SK-N-SH (cell line): ENCODE data around the gene DHDH. TPM values are rescaled to one million over a fixed set of nuclear protein-coding genes. Genes with fewer than 3 reads are reported as not detected.
"Not testable (repeated sequence)": the region's sequence is repeated elsewhere in the genome, so short reads cannot be mapped to it uniquely, and the experiment has no call there.

Experiments used
- CTCF ChIA-PET: fragments of 300-600, 350-600 bp; formaldehyde crosslinking; extraction: SDS; loops from one replicate; lab custom pipeline; 2021; lab: Yijun Ruan, JAX
- POLR2A ChIA-PET: fragments of 350-600 bp; sonication (Branson Sonifier 250); formaldehyde crosslinking; extraction: SDS; loops from one replicate; lab custom pipeline; 2020; ENCODE audit warnings: antibody characterized with exemption, inconsistent platforms; lab: Yijun Ruan, JAX
- DNase-seq: peaks from one replicate; pipeline ENCODE4 v3.0.0; 2012
- H2AFZ ChIP-seq: fragments of 200-600 bp; sonication (generic); 2 replicates; pipeline ENCODE4 v1.8.1; 2016; ENCODE audit warnings: antibody characterized with exemption, mild to moderate bottlenecking, low read depth
- H3F3A ChIP-seq: fragments of 200-600 bp; sonication (generic); replicated peaks from 2 replicates; pipeline ENCODE3; 2016; ENCODE audit warnings: antibody characterized with exemption, mild to moderate bottlenecking; ENCODE audit not compliant: insufficient read depth
- H3K27ac ChIP-seq, 2 experiments: fragments of 200-500 bp in 1 of 2; fragments of 200-600 bp in 1 of 2; sonication (Bioruptor generic) in 1 of 2; sonication (generic), shearing (Covaris generic) in 1 of 2; 2 replicates each; pipeline versions ENCODE4 v1.5.1 to v1.6.1; 2014 to 2016; ENCODE audit warnings: low read depth in 2 of 2, inconsistent platforms in 1 of 2, low read length in 1 of 2, mild to moderate bottlenecking in 1 of 2, mixed read lengths in 1 of 2
- H3K27me3 ChIP-seq: fragments of 200-600 bp; sonication (generic), shearing (Covaris generic); 2 replicates; pipeline ENCODE4 v1.6.1; 2016; ENCODE audit warnings: mixed run types; ENCODE audit not compliant: insufficient read depth
- H3K36me3 ChIP-seq, 2 experiments: fragments of 200-500 bp in 1 of 2; fragments of 200-600 bp in 1 of 2; sonication (Bioruptor generic) in 1 of 2; sonication (generic) in 1 of 2; replicated peaks in 1 of 2; 2 replicates each; pipeline versions ENCODE3 to v1.5.1; 2014 to 2016; ENCODE audit warnings: low read length in 1 of 2, mild to moderate bottlenecking in 1 of 2; ENCODE audit not compliant: insufficient read depth in 2 of 2, control insufficient read depth in 1 of 2
- H3K4me1 ChIP-seq, 2 experiments: fragments of 200-500 bp in 1 of 2; fragments of 200-600 bp in 1 of 2; sonication (Bioruptor generic) in 1 of 2; sonication (generic), shearing (Covaris generic) in 1 of 2; 2 replicates each; pipeline versions ENCODE4 v1.5.1 to v1.6.1; 2014 to 2016; ENCODE audit warnings: low read depth in 1 of 2, low read length in 1 of 2, mixed run types in 1 of 2; ENCODE audit not compliant: insufficient read depth in 2 of 2, control insufficient read depth in 1 of 2
- H3K4me2 ChIP-seq: fragments of 200-600 bp; sonication (generic), shearing (Covaris generic); 2 replicates; pipeline ENCODE4 v1.6.1; 2017; ENCODE audit warnings: mixed run types
- H3K4me3 ChIP-seq, 2 experiments: fragments of 200-500 bp in 1 of 2; fragments of 200-600 bp in 1 of 2; sonication (Bioruptor generic) in 1 of 2; sonication (generic), shearing (Covaris generic) in 1 of 2; 2 replicates each; pipeline versions ENCODE4 v1.5.1 to v1.8.1; 2014 to 2016; ENCODE audit warnings: low read depth in 2 of 2, inconsistent platforms in 1 of 2, low read length in 1 of 2, mild to moderate bottlenecking in 1 of 2, mixed read lengths in 1 of 2, moderate library complexity in 1 of 2
- H3K79me2 ChIP-seq: fragments of 200-600 bp; sonication (generic); 2 replicates; pipeline ENCODE4 v1.8.1; 2017; ENCODE audit warnings: mild to moderate bottlenecking; ENCODE audit not compliant: insufficient read depth
- H3K9ac ChIP-seq: fragments of 200-600 bp; sonication (generic); 2 replicates; pipeline ENCODE4 v1.6.1; 2017; ENCODE audit warnings: mixed run types
- H3K9me2 ChIP-seq: fragments of 200-600 bp; sonication (generic); 2 replicates; pipeline ENCODE4 v1.6.1; 2017; ENCODE audit warnings: mixed run types
- H3K9me3 ChIP-seq: fragments of 200-600 bp; sonication (generic); 2 replicates; pipeline ENCODE4 v1.6.1; 2017; ENCODE audit warnings: mixed run types, mild to moderate bottlenecking, moderate library complexity
- H4K20me1 ChIP-seq: fragments of 200-600 bp; sonication (generic); 2 replicates; pipeline ENCODE4 v1.6.1; 2017; ENCODE audit warnings: mild to moderate bottlenecking, mixed run types; ENCODE audit not compliant: insufficient read depth
- EZH2phosphoT487 ChIP-seq: fragments of 200-600 bp; sonication (generic); IDR thresholded peaks from 2 replicates; pipeline ENCODE4 v1.6.1; 2017; ENCODE audit warnings: low read depth, mixed run types, mild to moderate bottlenecking, antibody characterized with exemption, moderate library complexity, borderline replicate concordance
- GABPA ChIP-seq: IDR thresholded peaks from 2 replicates; pipeline ENCODE4 v1.4.0; 2012; ENCODE audit warnings: low read depth, mild to moderate bottlenecking
- IRF3 ChIP-seq: fragments of 150-350 bp; IDR thresholded peaks from 2 replicates; pipeline ENCODE4 v1.6.1; 2016; ENCODE audit warnings: mild to moderate bottlenecking, low read depth, low read length
- MXI1 ChIP-seq: IDR thresholded peaks from 2 replicates; pipeline ENCODE4 v1.6.1; 2012; ENCODE audit warnings: mild to moderate bottlenecking, low read depth, low read length, improper control_type of control experiment
- NFIC ChIP-seq: IDR thresholded peaks from 2 replicates; pipeline ENCODE4 v1.4.0; 2012; ENCODE audit warnings: borderline replicate concordance
- RCOR1 ChIP-seq: fragments of 150-350 bp; IDR thresholded peaks from 2 replicates; pipeline ENCODE4 v1.6.1; 2017; ENCODE audit warnings: antibody characterized with exemption, low read length
- RXRA ChIP-seq: IDR thresholded peaks from 2 replicates; pipeline ENCODE4 v1.4.0; 2012; ENCODE audit warnings: low read depth, mild to moderate bottlenecking, borderline replicate concordance
- SIN3A ChIP-seq: IDR thresholded peaks from 2 replicates; pipeline ENCODE4 v1.6.1; 2012; ENCODE audit warnings: low read depth, mild to moderate bottlenecking, low read length, moderate library complexity, borderline replicate concordance
- TEAD4 ChIP-seq: IDR thresholded peaks from 2 replicates; pipeline ENCODE4 v1.4.0; 2012; ENCODE audit warnings: mild to moderate bottlenecking, borderline replicate concordance; ENCODE audit not compliant: insufficient read depth
- USF1 ChIP-seq: IDR thresholded peaks from 2 replicates; pipeline ENCODE4 v1.4.0; 2012; ENCODE audit warnings: low read depth, borderline replicate concordance
- YY1 ChIP-seq: IDR thresholded peaks from 2 replicates; pipeline ENCODE4 v1.4.0; 2012; ENCODE audit warnings: low read depth, mild to moderate bottlenecking
- ZBTB33 ChIP-seq: IDR thresholded peaks from 2 replicates; pipeline ENCODE4 v1.4.0; 2012; ENCODE audit warnings: low read depth, borderline replicate concordance
- WGBS: methylation state at CpG from one replicate; pipeline ENCODE4 v1.1.6; 2017; ENCODE audit warnings: low lambda C conversion rate; 5-methylcytosine and 5-hydroxymethylcytosine counted together
- polyA plus RNA-seq, 3 experiments: library from polyadenylated mRNA; depleted of rRNA; stranded (reverse); fragments of >200 nt; gene quantifications; 2 replicates each; pipeline ENCODE4 v1.2.3, GENCODE V29; 2012

The DHDH gene
- polyA plus RNA-seq, 1 of the 3 experiments (the other 2 are of a cell fraction), result 0.72 TPM

GRCh38 chr19:48918071-48918470 is 15.4 kb upstream of the DHDH start:
- 96% methylated on average over 6 of the region's 6 CpGs for WGBS
- no peak for DNase-seq
- ChIA-PET POLR2A (no interaction called here), CTCF (no interaction called here)
- H3K4me1 ChIP-seq, result no peaks in the 10 kb centered on the region
- no peaks in the 10 kb centered on the region for H3K9me2 ChIP-seq
- no peak overlapping the region for H3K4me2 ChIP-seq
- no peak overlapping the region for H3K27ac ChIP-seq
- no peaks in the 10 kb centered on the region for H4K20me1 ChIP-seq
- H3F3A ChIP-seq, result no peaks in the 10 kb centered on the region
- no peaks in the 10 kb centered on the region for H3K79me2 ChIP-seq
- TF ChIP-seq EZH2phosphoT487 (no peak), RCOR1 (no peak)
- no peaks in the 10 kb centered on the region for H3K9me3 ChIP-seq
- peaks cover 17 to 27% of the 10 kb centered on the region in 2 experiments for H3K36me3 ChIP-seq
- H2AFZ ChIP-seq, result no peak overlapping the region
- no peak overlapping the region for H3K9ac ChIP-seq
- no peak overlapping the region for H3K4me3 ChIP-seq
- H3K27me3 ChIP-seq, result no peaks in the 10 kb centered on the region

- H4K20me1 ChIP-seq, result no peaks in the 10 kb centered on the region
- peaks cover 12 to 27% of the 10 kb centered on the region in 2 experiments for H3K36me3 ChIP-seq
- no peak overlapping the region for H2AFZ ChIP-seq
- H3K27me3 ChIP-seq, result no peaks in the 10 kb centered on the region
- no peak overlapping the region for H3K9ac ChIP-seq
- H3F3A ChIP-seq, result no peaks in the 10 kb centered on the region
- peak; percentile 75 for DNase-seq
- TF ChIP-seq USF1 (no peak), SIN3A (no peak), GABPA (no peak), TEAD4 (no peak), IRF3 (no peak), MXI1 (no peak), EZH2phosphoT487 (no peak), NFIC (no peak), YY1 (no peak), RXRA (no peak), ZBTB33 (no peak)
- TF ChIP-seq, all 33 proteins: peak for 0
- CTCF ChIA-PET, result interaction anchor here (0.6 to 0.8 kb wide), 2 partner anchors 83 to 145 kb away, joined by 3 read pairs; partner anchors contain the start of gene HSD17B14
- WGBS, result 83% methylated on average over 17 of the region's 18 CpGs
- Histone ChIP-seq H3K27ac (no peak overlapping the region), H3K4me2 (no peak overlapping the region), H3K4me3 (no peak overlapping the region), H3K9me3 (no peaks in the 10 kb centered on the region), H3K79me2 (no peaks in the 10 kb centered on the region), H3K9me2 (no peaks in the 10 kb centered on the region), H3K4me1 (no peaks in the 10 kb centered on the region)
- POLR2A ChIA-PET, result no interaction called here
These were observed 14.7 kb upstream of the DHDH start for GRCh38 chr19:48918801-48919247.

- H3K36me3 ChIP-seq, result peaks cover 11 to 25% of the 10 kb centered on the region in 2 experiments
These were observed 14.2 kb upstream of the DHDH start for GRCh38 chr19:48919271-48919670.

More at GRCh38 chr19:48919271-48919670, 14.2 kb upstream of the DHDH start:
- H2AFZ ChIP-seq, H3K9me2 ChIP-seq, H3K4me1 ChIP-seq, DNase-seq, H3F3A ChIP-seq, H3K4me3 ChIP-seq, H3K27me3 ChIP-seq, H3K4me2 ChIP-seq, H3K27ac ChIP-seq, H4K20me1 ChIP-seq, POLR2A ChIA-PET, H3K79me2 ChIP-seq, H3K9me3 ChIP-seq, H3K9ac ChIP-seq: not testable (repeated sequence)
- WGBS, result 96% methylated on average over 7 of the region's 8 CpGs
- CTCF ChIA-PET, result interaction anchor here (1.6 kb wide), 1 partner anchor 51 kb away, joined by 3 read pairs; no protein-coding TSS in a partner anchor
